K562 treated with DMSO at 1 percent for 48 hours (cell line): ENCODE measurements around the gene ATP10A. TPM values are rescaled to one million over a fixed set of nuclear protein-coding genes. Genes with fewer than 3 reads are reported as not detected.

Experiments
- total RNA-seq: library from RNA; unstranded; fragments of 300-600 nt; gene quantifications from 2 replicates; pipeline ENCODE4 v1.2.3, GENCODE V29; 2022; ENCODE audit warnings: low replicate concordance; ENCODE audit errors: extremely low read depth

The ATP10A gene, protein sequence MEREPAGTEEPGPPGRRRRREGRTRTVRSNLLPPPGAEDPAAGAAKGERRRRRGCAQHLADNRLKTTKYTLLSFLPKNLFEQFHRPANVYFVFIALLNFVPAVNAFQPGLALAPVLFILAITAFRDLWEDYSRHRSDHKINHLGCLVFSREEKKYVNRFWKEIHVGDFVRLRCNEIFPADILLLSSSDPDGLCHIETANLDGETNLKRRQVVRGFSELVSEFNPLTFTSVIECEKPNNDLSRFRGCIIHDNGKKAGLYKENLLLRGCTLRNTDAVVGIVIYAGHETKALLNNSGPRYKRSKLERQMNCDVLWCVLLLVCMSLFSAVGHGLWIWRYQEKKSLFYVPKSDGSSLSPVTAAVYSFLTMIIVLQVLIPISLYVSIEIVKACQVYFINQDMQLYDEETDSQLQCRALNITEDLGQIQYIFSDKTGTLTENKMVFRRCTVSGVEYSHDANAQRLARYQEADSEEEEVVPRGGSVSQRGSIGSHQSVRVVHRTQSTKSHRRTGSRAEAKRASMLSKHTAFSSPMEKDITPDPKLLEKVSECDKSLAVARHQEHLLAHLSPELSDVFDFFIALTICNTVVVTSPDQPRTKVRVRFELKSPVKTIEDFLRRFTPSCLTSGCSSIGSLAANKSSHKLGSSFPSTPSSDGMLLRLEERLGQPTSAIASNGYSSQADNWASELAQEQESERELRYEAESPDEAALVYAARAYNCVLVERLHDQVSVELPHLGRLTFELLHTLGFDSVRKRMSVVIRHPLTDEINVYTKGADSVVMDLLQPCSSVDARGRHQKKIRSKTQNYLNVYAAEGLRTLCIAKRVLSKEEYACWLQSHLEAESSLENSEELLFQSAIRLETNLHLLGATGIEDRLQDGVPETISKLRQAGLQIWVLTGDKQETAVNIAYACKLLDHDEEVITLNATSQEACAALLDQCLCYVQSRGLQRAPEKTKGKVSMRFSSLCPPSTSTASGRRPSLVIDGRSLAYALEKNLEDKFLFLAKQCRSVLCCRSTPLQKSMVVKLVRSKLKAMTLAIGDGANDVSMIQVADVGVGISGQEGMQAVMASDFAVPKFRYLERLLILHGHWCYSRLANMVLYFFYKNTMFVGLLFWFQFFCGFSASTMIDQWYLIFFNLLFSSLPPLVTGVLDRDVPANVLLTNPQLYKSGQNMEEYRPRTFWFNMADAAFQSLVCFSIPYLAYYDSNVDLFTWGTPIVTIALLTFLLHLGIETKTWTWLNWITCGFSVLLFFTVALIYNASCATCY (N-terminal part only)
- not detected in 2 replicates for total RNA-seq

GRCh38 chr15:25863111-25863967, at the start of gene ATP10A:
ATP10A (minus strand) TSS chr15:25863327; CDS start chr15:25863096, 231 bp downstream.

